22Rv1 (cell line): Measurements from ENCODE around the gene WDFY3.

ENCODE experiments used
- H3K27ac ChIP-seq: fragments of 450-650 bp; 2 replicates; pipeline ENCODE4 v1.5.1; 2017
- ZFX ChIP-seq: fragments of 450-650 bp; IDR thresholded peaks from 2 replicates; pipeline ENCODE4 v1.6.1; 2017; ENCODE audit warnings: antibody characterized with exemption, borderline replicate concordance
- TF ChIP-seq, protein P1 (sequence below): fragments of 450-650 bp; IDR thresholded peaks from 2 replicates; pipeline ENCODE4 v1.5.1; 2017; ENCODE audit warnings: mild to moderate bottlenecking

The WDFY3 gene

DNA sequence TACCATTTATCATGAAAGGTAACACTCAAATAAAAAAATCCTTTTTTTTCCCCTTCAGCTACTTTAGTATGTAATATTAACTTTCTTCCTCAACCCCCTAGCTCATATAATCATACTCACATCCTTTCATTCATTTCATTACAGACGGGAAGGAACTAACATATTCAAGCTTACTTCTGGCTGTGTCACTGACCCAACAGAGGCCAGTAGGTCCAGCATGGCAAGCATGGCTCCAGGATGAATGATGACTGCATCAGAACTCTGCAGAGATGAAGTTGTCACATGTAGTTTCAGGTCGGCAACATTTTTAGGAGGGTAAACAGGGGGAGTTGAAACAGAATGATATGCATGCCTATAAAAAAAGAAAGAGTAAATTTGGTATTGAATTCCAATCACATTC, 163.4 kb downstream of the WDFY3 start:
- no peak overlapping the region for H3K27ac ChIP-seq
- no peak for TF ChIP-seq ZFX

- no peak for TF ChIP-seq ZFX
- TF ChIP-seq, protein P1, sequence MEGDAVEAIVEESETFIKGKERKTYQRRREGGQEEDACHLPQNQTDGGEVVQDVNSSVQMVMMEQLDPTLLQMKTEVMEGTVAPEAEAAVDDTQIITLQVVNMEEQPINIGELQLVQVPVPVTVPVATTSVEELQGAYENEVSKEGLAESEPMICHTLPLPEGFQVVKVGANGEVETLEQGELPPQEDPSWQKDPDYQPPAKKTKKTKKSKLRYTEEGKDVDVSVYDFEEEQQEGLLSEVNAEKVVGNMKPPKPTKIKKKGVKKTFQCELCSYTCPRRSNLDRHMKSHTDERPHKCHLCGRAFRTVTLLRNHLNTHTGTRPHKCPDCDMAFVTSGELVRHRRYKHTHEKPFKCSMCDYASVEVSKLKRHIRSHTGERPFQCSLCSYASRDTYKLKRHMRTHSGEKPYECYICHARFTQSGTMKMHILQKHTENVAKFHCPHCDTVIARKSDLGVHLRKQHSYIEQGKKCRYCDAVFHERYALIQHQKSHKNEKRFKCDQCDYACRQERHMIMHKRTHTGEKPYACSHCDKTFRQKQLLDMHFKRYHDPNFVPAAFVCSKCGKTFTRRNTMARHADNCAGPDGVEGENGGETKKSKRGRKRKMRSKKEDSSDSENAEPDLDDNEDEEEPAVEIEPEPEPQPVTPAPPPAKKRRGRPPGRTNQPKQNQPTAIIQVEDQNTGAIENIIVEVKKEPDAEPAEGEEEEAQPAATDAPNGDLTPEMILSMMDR, result no peak
- H3K27ac ChIP-seq, result no peak overlapping the region
These were observed 166.2 kb downstream of the WDFY3 start for GRCh38 chr4:84800256-84800655.

DNA sequence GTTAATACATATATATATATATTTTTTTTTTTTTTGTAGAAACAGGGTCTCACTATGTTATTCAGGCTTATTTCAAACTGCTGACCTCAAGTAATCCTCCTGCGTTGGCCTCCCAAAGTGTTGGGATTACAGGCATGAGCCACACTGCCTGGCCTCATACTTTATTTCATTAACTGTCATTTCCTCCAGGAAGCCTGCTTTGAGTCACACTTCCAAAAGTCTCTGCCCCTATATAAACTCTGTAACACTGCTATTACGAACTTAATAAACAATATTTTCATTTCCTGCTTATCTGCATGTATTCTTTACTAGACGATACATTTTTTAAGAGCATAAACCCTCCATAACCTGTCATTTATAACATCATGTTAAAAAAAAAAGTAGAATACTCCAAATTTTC, 167.2 kb downstream of the WDFY3 start:
- H3K27ac ChIP-seq, result no peak overlapping the region
- no peak for TF ChIP-seq ZFX
- TF ChIP-seq, protein P1, result no peak

DNA sequence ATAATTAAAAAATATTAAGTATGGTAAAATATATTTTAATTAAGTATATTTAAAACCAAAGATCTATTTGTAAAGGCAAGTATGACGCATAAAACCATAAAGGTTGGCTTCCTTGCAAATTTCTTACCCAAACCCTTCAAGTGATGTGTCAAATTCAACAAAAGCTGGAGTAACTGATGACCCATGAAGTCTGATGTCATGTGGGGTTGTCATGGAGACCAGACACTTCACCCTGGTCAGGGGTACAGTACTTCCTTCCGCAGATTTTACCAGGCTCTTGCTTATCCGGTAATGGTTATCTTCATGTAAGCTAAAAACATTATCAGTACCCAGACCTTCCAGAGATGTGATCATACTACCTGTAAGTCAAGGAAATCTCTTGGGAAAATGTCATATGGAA, 170.1 kb downstream of the WDFY3 start:
- TF ChIP-seq ZFX, result no peak
- TF ChIP-seq, protein P1, result no peak
- no peak overlapping the region for H3K27ac ChIP-seq

GRCh38 chr4:84792366-84793301, 173.9 kb downstream of the WDFY3 start:
- TF ChIP-seq, protein P1, result no peak
- no peak for TF ChIP-seq ZFX
- no peak overlapping the region for H3K27ac ChIP-seq

- TF ChIP-seq ZFX, result no peak
- TF ChIP-seq, protein P1, result no peak
- H3K27ac ChIP-seq, result no peak overlapping the region
These were observed 175.5 kb downstream of the WDFY3 start for GRCh38 chr4:84790769-84791565.

DNA sequence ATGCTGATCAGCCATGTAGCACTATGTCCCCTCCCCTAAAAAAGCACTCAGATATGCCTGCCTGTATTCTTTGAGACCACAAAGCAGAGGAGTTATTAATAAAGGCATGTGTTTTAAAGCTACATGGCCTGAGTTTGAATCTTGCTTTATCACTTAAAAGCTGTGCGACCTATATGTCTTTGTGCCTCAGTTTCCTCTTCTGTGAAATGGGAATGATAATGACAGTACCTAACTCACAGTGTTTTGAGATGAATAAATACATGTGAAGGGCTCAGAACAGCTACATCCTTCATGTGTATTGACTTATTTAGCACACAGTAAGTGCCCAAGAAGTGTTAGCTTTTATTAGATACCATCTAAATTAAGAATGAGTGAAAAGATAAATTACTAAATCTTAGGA, 180.0 kb downstream of the WDFY3 start:
- TF ChIP-seq, protein P1, result no peak
- no peak for TF ChIP-seq ZFX

More for the DNA sequence above, 180.0 kb downstream of the WDFY3 start:
- H3K27ac ChIP-seq, result no peak overlapping the region
